GM19193 (cell line): ENCODE data around the gene RCVRN.

Source experiments
- POLR2A ChIP-seq: IDR thresholded peaks from 4 replicates; pipeline ENCODE4 v1.6.1; 2011; ENCODE audit not compliant: insufficient read depth, insufficient read length; ENCODE audit errors: extremely low read depth

Gene RCVRN

GRCh38 chr17:9893411-9894012 is 11.6 kb downstream of the RCVRN start:
- no peak for TF ChIP-seq POLR2A

- no peak for TF ChIP-seq POLR2A
Observed at GRCh38 chr17:9890124-9890523, 14.9 kb downstream of the RCVRN start.

- TF ChIP-seq POLR2A: no peak
Observed at GRCh38 chr17:9887508-9887907, 17.6 kb downstream of the RCVRN start.

- no peak for TF ChIP-seq POLR2A
Observed at GRCh38 chr17:9886141-9886930, 18.7 kb downstream of the RCVRN start.

GRCh38 chr17:9883451-9883850 is 21.6 kb downstream of the RCVRN start:
- TF ChIP-seq POLR2A: no peak

- no peak for TF ChIP-seq POLR2A
Observed at GRCh38 chr17:9880582-9880999, 24.5 kb downstream of the RCVRN start.

GRCh38 chr17:9878786-9879525 is 26.1 kb downstream of the RCVRN start:
- TF ChIP-seq POLR2A: no peak

GRCh38 chr17:9878356-9878755 is 26.7 kb downstream of the RCVRN start:
- no peak for TF ChIP-seq POLR2A

GRCh38 chr17:9875441-9875840 is 29.6 kb downstream of the RCVRN start:
- TF ChIP-seq POLR2A: no peak

GRCh38 chr17:9874722-9875121 is 30.3 kb downstream of the RCVRN start:
- TF ChIP-seq POLR2A: no peak

- no peak for TF ChIP-seq POLR2A
Observed at GRCh38 chr17:9872852-9873251, 32.2 kb downstream of the RCVRN start.

GRCh38 chr17:9868552-9868951 is 36.5 kb downstream of the RCVRN start:
- TF ChIP-seq POLR2A: no peak

- no peak for TF ChIP-seq POLR2A
Observed at GRCh38 chr17:9865586-9865985, 39.5 kb downstream of the RCVRN start.

- TF ChIP-seq POLR2A: no peak
Observed at GRCh38 chr17:9862949-9863348, 42.1 kb downstream of the RCVRN start.

- no peak for TF ChIP-seq POLR2A
Observed at GRCh38 chr17:9862220-9862619, 42.9 kb downstream of the RCVRN start.

GRCh38 chr17:9860851-9861250 is 44.2 kb downstream of the RCVRN start:
- TF ChIP-seq POLR2A: no peak
